DOHH2 (cell line): Measurements from ENCODE around the gene TFB2M.

ENCODE experiments used
- H3F3A ChIP-seq: fragments of 200-600 bp; sonication (generic), shearing (Covaris generic); 2 replicates; pipeline ENCODE4 v1.6.0; 2016; ENCODE audit warnings: antibody characterized with exemption, mild to moderate bottlenecking; ENCODE audit not compliant: control insufficient read depth, insufficient read depth
- H3K27ac ChIP-seq: fragments of 200-600 bp; sonication (generic); 2 replicates; pipeline ENCODE4 v1.5.1; 2014; ENCODE audit warnings: low read depth, mild to moderate bottlenecking, low read length, moderate library complexity
- H3K27me3 ChIP-seq: fragments of 200-600 bp; sonication (generic); 2 replicates; pipeline ENCODE4 v1.6.1; 2014; ENCODE audit warnings: mild to moderate bottlenecking, low read length, mixed read lengths; ENCODE audit not compliant: control insufficient read depth
- H3K36me3 ChIP-seq: fragments of 200-600 bp; sonication (generic); 2 replicates; pipeline ENCODE4 v1.6.1; 2014; ENCODE audit warnings: mild to moderate bottlenecking, low read length, moderate library complexity, mixed read lengths; ENCODE audit not compliant: control insufficient read depth
- H3K4me1 ChIP-seq: fragments of 200-600 bp; sonication (generic); 2 replicates; pipeline ENCODE4 v1.6.1; 2014; ENCODE audit warnings: mild to moderate bottlenecking, low read length, mixed read lengths; ENCODE audit not compliant: control insufficient read depth
- H3K4me2 ChIP-seq: fragments of 200-600 bp; sonication (generic); 2 replicates; pipeline ENCODE4 v1.6.0; 2014; ENCODE audit warnings: mild to moderate bottlenecking, low read length, moderate library complexity
- H3K4me3 ChIP-seq: fragments of 200-600 bp; sonication (generic); 2 replicates; pipeline ENCODE4 v1.5.1; 2014; ENCODE audit warnings: mild to moderate bottlenecking, low read length, mixed read lengths
- H3K79me2 ChIP-seq: fragments of 200-600 bp; sonication (generic); 2 replicates; pipeline ENCODE4 v1.6.1; 2014; ENCODE audit warnings: mild to moderate bottlenecking, low read length, mixed read lengths; ENCODE audit not compliant: control insufficient read depth
- H3K9me2 ChIP-seq: fragments of 200-600 bp; sonication (generic); replicated peaks from 2 replicates; pipeline ENCODE4 v1.6.1; 2014; ENCODE audit warnings: mild to moderate bottlenecking, low read length, mixed read lengths; ENCODE audit not compliant: control insufficient read depth
- H3K9me3 ChIP-seq: fragments of 200-600 bp; sonication (generic); 2 replicates; pipeline ENCODE4 v1.6.1; 2014; ENCODE audit warnings: antibody characterized with exemption, low read length, mixed read lengths; ENCODE audit not compliant: control insufficient read depth, insufficient read depth
- H4K20me1 ChIP-seq: fragments of 200-600 bp; sonication (generic); 2 replicates; pipeline ENCODE4 v1.6.0; 2014; ENCODE audit warnings: low read depth, mild to moderate bottlenecking, antibody characterized with exemption, low read length, moderate library complexity; ENCODE audit not compliant: control insufficient read depth, insufficient read depth
- EZH2phosphoT487 ChIP-seq: fragments of 200-600 bp; sonication (generic); IDR thresholded peaks from 2 replicates; pipeline ENCODE4 v1.6.1; 2017; ENCODE audit warnings: borderline replicate concordance, mild to moderate bottlenecking, antibody characterized with exemption, low read length, moderate library complexity, mixed read lengths
- TF ChIP-seq, protein P1 (sequence below): fragments of 200-600 bp; sonication (generic); IDR thresholded peaks from one replicate; pipeline ENCODE4 v1.5.1; 2014; ENCODE audit warnings: antibody characterized with exemption, mild to moderate bottlenecking, low read depth, low read length; ENCODE audit not compliant: poor library complexity, severe bottlenecking

Gene TFB2M

DNA sequence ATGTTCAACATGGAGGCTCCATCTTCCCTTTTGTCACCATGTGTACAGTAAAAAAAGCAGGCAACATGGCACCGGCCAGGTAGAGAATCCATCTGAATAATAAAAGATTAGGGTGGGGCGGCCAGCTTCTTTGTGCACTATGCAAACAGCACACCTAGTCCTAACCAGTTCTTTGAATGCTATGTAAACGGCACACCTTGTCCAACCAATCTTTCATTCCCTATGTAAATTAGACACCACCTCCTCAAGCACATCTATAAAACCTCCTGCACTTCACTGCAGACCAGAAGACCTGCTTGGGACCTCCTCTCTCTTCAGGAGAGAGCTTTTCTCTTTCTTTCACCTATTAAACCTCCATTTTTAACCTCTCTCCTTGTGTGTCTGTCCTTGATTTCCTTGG is 28.2 kb downstream of the TFB2M start:
- TF ChIP-seq, protein P1, sequence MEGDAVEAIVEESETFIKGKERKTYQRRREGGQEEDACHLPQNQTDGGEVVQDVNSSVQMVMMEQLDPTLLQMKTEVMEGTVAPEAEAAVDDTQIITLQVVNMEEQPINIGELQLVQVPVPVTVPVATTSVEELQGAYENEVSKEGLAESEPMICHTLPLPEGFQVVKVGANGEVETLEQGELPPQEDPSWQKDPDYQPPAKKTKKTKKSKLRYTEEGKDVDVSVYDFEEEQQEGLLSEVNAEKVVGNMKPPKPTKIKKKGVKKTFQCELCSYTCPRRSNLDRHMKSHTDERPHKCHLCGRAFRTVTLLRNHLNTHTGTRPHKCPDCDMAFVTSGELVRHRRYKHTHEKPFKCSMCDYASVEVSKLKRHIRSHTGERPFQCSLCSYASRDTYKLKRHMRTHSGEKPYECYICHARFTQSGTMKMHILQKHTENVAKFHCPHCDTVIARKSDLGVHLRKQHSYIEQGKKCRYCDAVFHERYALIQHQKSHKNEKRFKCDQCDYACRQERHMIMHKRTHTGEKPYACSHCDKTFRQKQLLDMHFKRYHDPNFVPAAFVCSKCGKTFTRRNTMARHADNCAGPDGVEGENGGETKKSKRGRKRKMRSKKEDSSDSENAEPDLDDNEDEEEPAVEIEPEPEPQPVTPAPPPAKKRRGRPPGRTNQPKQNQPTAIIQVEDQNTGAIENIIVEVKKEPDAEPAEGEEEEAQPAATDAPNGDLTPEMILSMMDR = no peak
- no peak for TF ChIP-seq EZH2phosphoT487
- H3K79me2 ChIP-seq = no peaks in the 10 kb centered on the region
- H3K4me2 ChIP-seq = no peak overlapping the region
- no peaks in the 10 kb centered on the region for H3K9me2 ChIP-seq
- H4K20me1 ChIP-seq = no peaks in the 10 kb centered on the region
- no peaks in the 10 kb centered on the region for H3K9me3 ChIP-seq
- H3K36me3 ChIP-seq = peaks cover 21% of the 10 kb centered on the region
- no peaks in the 10 kb centered on the region for H3K27me3 ChIP-seq
- H3F3A ChIP-seq = no peaks in the 10 kb centered on the region
- no peaks in the 10 kb centered on the region for H3K4me1 ChIP-seq
- no peak overlapping the region for H3K27ac ChIP-seq
- no peak overlapping the region for H3K4me3 ChIP-seq

DNA sequence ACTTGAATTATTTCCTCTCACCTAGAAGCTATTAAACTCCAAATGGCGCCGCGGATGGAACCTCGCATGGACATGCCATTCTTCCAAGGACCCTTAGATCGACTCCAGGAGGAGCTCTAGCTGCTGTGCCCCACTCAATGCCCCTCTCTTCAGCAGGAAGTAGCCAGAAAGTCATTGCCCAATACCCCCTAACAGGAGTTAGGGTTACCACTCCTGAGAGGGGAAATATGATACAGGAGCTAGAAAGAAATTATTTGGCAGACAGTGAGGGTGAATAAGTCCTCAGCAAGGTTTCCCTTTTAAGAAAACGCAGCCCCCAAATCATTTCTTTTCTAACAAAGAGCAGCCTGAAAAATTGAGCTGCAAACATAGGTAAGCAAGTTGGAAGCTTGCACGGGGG is 28.6 kb downstream of the TFB2M start:
- Histone ChIP-seq H3F3A (no peaks in the 10 kb centered on the region), H3K4me1 (no peaks in the 10 kb centered on the region), H4K20me1 (no peaks in the 10 kb centered on the region), H3K36me3 (peaks cover 18% of the 10 kb centered on the region), H3K27me3 (no peaks in the 10 kb centered on the region), H3K9me3 (no peaks in the 10 kb centered on the region), H3K9me2 (no peaks in the 10 kb centered on the region), H3K4me3 (no peak overlapping the region), H3K79me2 (no peaks in the 10 kb centered on the region), H3K27ac (no peak overlapping the region), H3K4me2 (no peak overlapping the region)
- no peak for TF ChIP-seq EZH2phosphoT487
- TF ChIP-seq, protein P1 = no peak

DNA sequence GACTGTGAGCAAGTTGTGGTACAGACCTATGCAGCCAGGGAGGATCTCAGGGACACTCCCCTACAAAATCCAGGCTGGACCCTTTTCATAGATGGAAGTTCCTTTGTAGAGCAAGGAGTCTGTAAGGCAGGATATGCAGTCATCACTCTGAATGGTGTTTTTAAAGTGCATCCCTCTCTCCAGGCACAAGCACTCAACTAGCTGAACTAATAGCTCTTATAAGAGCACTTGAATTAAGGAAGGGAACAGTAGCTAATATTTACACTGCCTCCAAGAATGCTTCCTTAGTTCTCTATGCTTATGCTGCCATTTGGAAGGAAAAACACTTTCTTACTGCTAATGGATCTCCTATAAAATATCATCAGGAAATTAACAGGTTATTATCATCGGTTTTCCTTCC is 31.9 kb downstream of the TFB2M start:
- H3K4me1 ChIP-seq = no peaks in the 10 kb centered on the region
- H4K20me1 ChIP-seq = no peaks in the 10 kb centered on the region
- no peak overlapping the region for H3K4me3 ChIP-seq
- H3K36me3 ChIP-seq = no peaks in the 10 kb centered on the region
- no peak overlapping the region for H3K27ac ChIP-seq
- H3F3A ChIP-seq = no peaks in the 10 kb centered on the region
- no peaks in the 10 kb centered on the region for H3K9me2 ChIP-seq
- no peak overlapping the region for H3K4me2 ChIP-seq
- no peaks in the 10 kb centered on the region for H3K79me2 ChIP-seq
- H3K27me3 ChIP-seq = no peaks in the 10 kb centered on the region
- H3K9me3 ChIP-seq = peaks cover 10% of the 10 kb centered on the region; the same call in 1 of the 2 replicates
- TF ChIP-seq EZH2phosphoT487 = no peak
- TF ChIP-seq, protein P1 = no peak
